Upper lobe of right lung (tissue), 1 donor: ENCODE results near the gene ACER3. TPM values are rescaled to one million over a fixed set of nuclear protein-coding genes. Genes with fewer than 3 reads are reported as not detected.

Source experiments
- ATAC-seq: fragments of 200-7000 bp; cut with Tn5 transposase; one replicate; pipeline ENCODE4 v1.9.1; 2020; ENCODE audit warnings: mild to moderate bottlenecking, moderate library complexity
- DNase-seq: peaks from one replicate; pipeline ENCODE4 v3.0.0-alpha.2; 2020
- H3K27ac ChIP-seq: fragments of 200-600 bp; one replicate; pipeline ENCODE4 v1.8.0; 2022
- H3K27me3 ChIP-seq: fragments of 200-600 bp; one replicate; pipeline ENCODE4 v1.8.0; 2022; ENCODE audit warnings: mild to moderate bottlenecking
- H3K36me3 ChIP-seq: fragments of 200-600 bp; one replicate; pipeline ENCODE4 v1.8.0; 2022
- H3K4me1 ChIP-seq: fragments of 200-600 bp; one replicate; pipeline ENCODE4 v1.8.0; 2022
- H3K4me3 ChIP-seq: fragments of 200-600 bp; one replicate; pipeline ENCODE4 v1.8.0; 2022; ENCODE audit warnings: mild to moderate bottlenecking
- H3K9me3 ChIP-seq: fragments of 200-600 bp; one replicate; pipeline ENCODE4 v1.8.0; 2022
- CTCF ChIP-seq: fragments of 200-600 bp; IDR thresholded peaks from one replicate; pipeline ENCODE4 v1.8.0; 2022; ENCODE audit warnings: antibody characterized with exemption
- intact Hi-C: fragments of 100-400 bp; cut with DNase I; formaldehyde crosslinking; loops from one replicate; pipeline ENCODE4 v1.11.0; 2022
- total RNA-seq: library from RNA; stranded (reverse); fragmentation: NEBNext Ultra II Directional; extraction: Animal tissue kit (Norgen Biotek cat#: 25700); gene quantifications from one replicate; pipeline ENCODE4 v1.2.1, GENCODE V29; 2021
- donor health status: DM: no; HTN: yes; CAD: no; lungs with severe emphysema.

The ACER3 gene
- total RNA-seq, 1 donor from 2014 or later: 42.2 TPM

- no peak overlapping the region for H3K4me3 ChIP-seq
- no peak overlapping the region for H3K27ac ChIP-seq
- no peaks in the 10 kb centered on the region for H3K4me1 ChIP-seq
- H3K27me3 ChIP-seq: no peaks in the 10 kb centered on the region
- intact Hi-C loops: no loop called here
- DNase-seq (no peak), ATAC-seq (no peak)
- no peak for TF ChIP-seq CTCF
- H3K36me3 ChIP-seq: peaks cover 11% of the 10 kb centered on the region
- no peaks in the 10 kb centered on the region for H3K9me3 ChIP-seq
Observed at GRCh38 chr11:76978818-76979217, 118.1 kb downstream of the ACER3 start.

- Histone ChIP-seq H3K36me3 (peaks cover 11% of the 10 kb centered on the region), H3K27me3 (no peaks in the 10 kb centered on the region), H3K27ac (no peak overlapping the region), H3K4me1 (no peaks in the 10 kb centered on the region), H3K9me3 (no peaks in the 10 kb centered on the region), H3K4me3 (no peak overlapping the region)
- no peak for ATAC-seq
- no peak for DNase-seq
- intact Hi-C loops: no loop called here
- no peak for TF ChIP-seq CTCF
Observed at GRCh38 chr11:76980196-76980595, 119.5 kb downstream of the ACER3 start.

GRCh38 chr11:76984743-76985142, 124.0 kb downstream of the ACER3 start:
- intact Hi-C loops: no loop called here
- no peak for TF ChIP-seq CTCF

GRCh38 chr11:76987203-76987602, 126.5 kb downstream of the ACER3 start:
- Histone ChIP-seq H3K27ac (no peak overlapping the region), H3K4me1 (no peaks in the 10 kb centered on the region), H3K4me3 (no peak overlapping the region), H3K9me3 (no peaks in the 10 kb centered on the region), H3K36me3 (peaks cover 36% of the 10 kb centered on the region), H3K27me3 (no peaks in the 10 kb centered on the region)
- intact Hi-C loops: no loop called here
- DNase-seq (no peak), ATAC-seq (no peak)
- TF ChIP-seq CTCF: no peak

More at GRCh38 chr11:76984743-76985142, 124.0 kb downstream of the ACER3 start:
- H3K4me1 ChIP-seq: no peaks in the 10 kb centered on the region
- no peak for DNase-seq
- no peak overlapping the region for H3K27ac ChIP-seq
- H3K4me3 ChIP-seq: no peak overlapping the region
- H3K36me3 ChIP-seq: peaks cover 18% of the 10 kb centered on the region
- no peaks in the 10 kb centered on the region for H3K27me3 ChIP-seq
- ATAC-seq: no peak
- H3K9me3 ChIP-seq: no peaks in the 10 kb centered on the region

GRCh38 chr11:76990628-76991027, 129.9 kb downstream of the ACER3 start:
- no peak for DNase-seq
- Histone ChIP-seq H3K9me3 (no peaks in the 10 kb centered on the region), H3K27me3 (no peaks in the 10 kb centered on the region), H3K4me3 (no peak overlapping the region), H3K4me1 (no peaks in the 10 kb centered on the region), H3K27ac (no peak overlapping the region), H3K36me3 (peaks cover 48% of the 10 kb centered on the region)
- intact Hi-C loops: no loop called here
- no peak for TF ChIP-seq CTCF
- no peak for ATAC-seq

- H3K9me3 ChIP-seq: no peaks in the 10 kb centered on the region
- H3K27me3 ChIP-seq: no peaks in the 10 kb centered on the region
- no peaks in the 10 kb centered on the region for H3K4me1 ChIP-seq
- peaks cover 55% of the 10 kb centered on the region for H3K36me3 ChIP-seq
- no peak overlapping the region for H3K27ac ChIP-seq
- no peak for DNase-seq
- no peak for ATAC-seq
- H3K4me3 ChIP-seq: no peak overlapping the region
- no peak for TF ChIP-seq CTCF
- intact Hi-C loops: no loop called here
Observed at GRCh38 chr11:76995081-76995576, 134.4 kb downstream of the ACER3 start.
